HG03066 (cell line): Measurements from ENCODE around the gene CFAP90.
A peak's percentile ranks its signal among the peaks of the same experiment; 100 is the strongest.

Experiments used
- ATAC-seq: cut with Tn5 transposase; IDR thresholded peaks from one replicate; pipeline ENCODE4 v1.9.1; 2021; ENCODE audit warnings: low read depth; ENCODE audit not compliant: unreplicated experiment

CFAP90 gene

GRCh38 chr5:7868773-7869473 is 18.0 kb upstream of the CFAP90 start, which contains the start of the genes FASTKD3 and MTRR:
Gene FASTKD3, minus strand, starts transcription at chr5:7869031. Its CDS starts 948 bp downstream, at chr5:7868083.
Gene MTRR, plus strand, starts transcription at chr5:7869148. Its CDS starts 1,647 bp downstream, at chr5:7870795.
- peak; percentile 96 for ATAC-seq

GRCh38 chr5:7868427-7868772 is 17.5 kb upstream of the CFAP90 start:
- ATAC-seq = peak; percentile 0

- no peak for ATAC-seq
Measured at GRCh38 chr5:7867260-7867659, 16.3 kb upstream of the CFAP90 start.

- ATAC-seq = no peak
Measured at GRCh38 chr5:7866196-7866595, 15.3 kb upstream of the CFAP90 start.

GRCh38 chr5:7857926-7858632 is 7.1 kb upstream of the CFAP90 start:
- no peak for ATAC-seq

- ATAC-seq = no peak
Measured at GRCh38 chr5:7857361-7857760, 6.4 kb upstream of the CFAP90 start.

- ATAC-seq = no peak
Measured at GRCh38 chr5:7856855-7857254, 5.9 kb upstream of the CFAP90 start.

- ATAC-seq = no peak
Measured at GRCh38 chr5:7855611-7856010, 4.7 kb upstream of the CFAP90 start.

GRCh38 chr5:7852988-7853387 is 2.1 kb upstream of the CFAP90 start:
- no peak for ATAC-seq

GRCh38 chr5:7852542-7852941 is 1.6 kb upstream of the CFAP90 start:
- no peak for ATAC-seq

- ATAC-seq = no peak
Measured at GRCh38 chr5:7851617-7852289, 820 bp upstream of the CFAP90 start.

GRCh38 chr5:7851240-7851592 is 283 bp upstream of the CFAP90 start:
- no peak for ATAC-seq

GRCh38 chr5:7849681-7850394 is 1.1 kb downstream of the CFAP90 start:
- ATAC-seq = no peak

- ATAC-seq = no peak
Measured at GRCh38 chr5:7848296-7848695, 2.6 kb downstream of the CFAP90 start.

- no peak for ATAC-seq
Measured at GRCh38 chr5:7846327-7846726, 4.6 kb downstream of the CFAP90 start.

- ATAC-seq = no peak
Measured at GRCh38 chr5:7845557-7845956, 5.4 kb downstream of the CFAP90 start.

- no peak for ATAC-seq
Measured at GRCh38 chr5:7844901-7845300, 6.0 kb downstream of the CFAP90 start.

GRCh38 chr5:7842531-7842930 is 8.4 kb downstream of the CFAP90 start:
- no peak for ATAC-seq

GRCh38 chr5:7837403-7837802 is 13.5 kb downstream of the CFAP90 start:
- ATAC-seq = no peak

- ATAC-seq = no peak
Measured at GRCh38 chr5:7834982-7835381, 16.0 kb downstream of the CFAP90 start.

GRCh38 chr5:7828269-7828668 is 22.7 kb downstream of the CFAP90 start:
- no peak for ATAC-seq
